H1 (cell line): Measurements from ENCODE around the gene NKX2-8. TPM values are rescaled to one million over a fixed set of nuclear protein-coding genes. Genes with fewer than 3 reads are reported as not detected.

Experiments used
- CTCF ChIA-PET: fragments of 300-600 bp; sonication (Branson Sonifier 250); formaldehyde crosslinking; loops from one replicate; lab custom pipeline; 2021; ENCODE audit not compliant: partially characterized antibody; lab: Charles Lee
- POLR2A ChIA-PET: fragments of 300-600 bp; sonication (Branson Sonifier 250); formaldehyde crosslinking; loops from one replicate; lab custom pipeline; 2021; ENCODE audit warnings: inconsistent platforms; ENCODE audit not compliant: partially characterized antibody; lab: Charles Lee
- DNase-seq, 2 experiments: peaks; one replicate each; pipeline versions ENCODE4 v3.0.0 to v3.0.0-alpha.2; 2010 to 2022; ENCODE audit warnings: low spot score in 2 of 2, low read depth in 1 of 2, mixed read lengths in 1 of 2
- FAIRE-seq: peaks from 2 replicates; lab custom pipeline; 2011; peaks lifted over from hg19 to GRCh38; lab: Jason Lieb, UNC
- H2AFZ ChIP-seq: 2 replicates; pipeline ENCODE4 v1.8.1; 2012; ENCODE audit warnings: low read length, inconsistent platforms
- H2AK5ac ChIP-seq: 2 replicates; pipeline ENCODE4 v1.6.1; 2013; ENCODE audit warnings: low read depth, low read length
- H2BK120ac ChIP-seq: replicated peaks from 2 replicates; pipeline ENCODE3; 2013; ENCODE audit warnings: low read depth, low read length, inconsistent platforms
- H2BK12ac ChIP-seq: 2 replicates; pipeline ENCODE4 v1.6.1; 2013; ENCODE audit warnings: low read depth, low read length
- H2BK15ac ChIP-seq: 2 replicates; pipeline ENCODE4 v1.6.1; 2013; ENCODE audit warnings: low read length
- H2BK20ac ChIP-seq: 2 replicates; pipeline ENCODE4 v1.6.1; 2013; ENCODE audit warnings: low read length
- H2BK5ac ChIP-seq: 2 replicates; pipeline ENCODE4 v1.6.1; 2013; ENCODE audit warnings: low read depth, low read length
- H3K14ac ChIP-seq: 2 replicates; pipeline ENCODE4 v1.6.1; 2013; ENCODE audit warnings: inconsistent platforms; ENCODE audit not compliant: insufficient read length
- H3K18ac ChIP-seq: 2 replicates; pipeline ENCODE4 v1.6.1; 2013; ENCODE audit warnings: low read length; ENCODE audit errors: extremely low read depth
- H3K23ac ChIP-seq: 2 replicates; pipeline ENCODE4 v1.6.1; 2013; ENCODE audit warnings: inconsistent platforms; ENCODE audit not compliant: insufficient read length
- H3K23me2 ChIP-seq: 2 replicates; pipeline ENCODE4 v1.6.1; 2013; ENCODE audit warnings: low read depth, low read length
- H3K27ac ChIP-seq: 2 replicates; pipeline ENCODE4 v1.6.1; 2011; ENCODE audit warnings: low read depth, low read length, inconsistent platforms
- H3K27me3 ChIP-seq, 4 experiments: replicated peaks in 1 of 4; 1 replicate in 1 of 4; 2 replicates in 3 of 4; pipeline versions ENCODE4 v1.6.1 to v1.8.1; 2011 to 2013; ENCODE audit warnings: low read length in 3 of 4, mild to moderate bottlenecking in 3 of 4, inconsistent platforms in 2 of 4, mixed read lengths in 2 of 4, moderate library complexity in 1 of 4; ENCODE audit not compliant: control insufficient read depth in 3 of 4, insufficient read depth in 3 of 4; ENCODE audit errors: extremely low read depth in 1 of 4
- H3K36me3 ChIP-seq, 4 experiments: 2 replicates each; pipeline versions ENCODE4 v1.6.1 to v1.8.1; 2011 to 2013; ENCODE audit warnings: mild to moderate bottlenecking in 4 of 4, low read length in 3 of 4, moderate library complexity in 2 of 4, control low read depth in 1 of 4, inconsistent platforms in 1 of 4; ENCODE audit not compliant: insufficient read depth in 4 of 4, control insufficient read depth in 2 of 4
- H3K4ac ChIP-seq: replicated peaks from 2 replicates; pipeline ENCODE3; 2013; ENCODE audit warnings: low read length, low read depth, mixed read lengths, inconsistent platforms; ENCODE audit not compliant: insufficient read length
- H3K4me1 ChIP-seq, 4 experiments: replicated peaks in 1 of 4; 1 replicate in 1 of 4; 2 replicates in 3 of 4; pipeline versions ENCODE4 v1.6.1 to v1.8.1; 2011 to 2013; ENCODE audit warnings: low read length in 3 of 4, inconsistent platforms in 2 of 4, mixed read lengths in 1 of 4; ENCODE audit not compliant: insufficient read depth in 4 of 4, control insufficient read depth in 3 of 4
- H3K4me2 ChIP-seq, 2 experiments: 2 replicates each; pipeline versions ENCODE4 v1.6.1 to v1.8.1; 2011 to 2013; ENCODE audit warnings: low read depth in 2 of 2, low read length in 2 of 2, control low read depth in 1 of 2, inconsistent platforms in 1 of 2, mild to moderate bottlenecking in 1 of 2; ENCODE audit not compliant: insufficient read depth in 1 of 2
- H3K4me3 ChIP-seq, 4 experiments: fragments of 200-600, 300-600 bp in 1 of 4; sonication (generic), shearing (Covaris generic), sonication (Bioruptor Twin) in 1 of 4; 2 replicates each; pipeline versions ENCODE4 v1.5.1 to v1.8.1; 2011 to 2016; ENCODE audit warnings: low read length in 4 of 4, low read depth in 3 of 4, control low read depth in 2 of 4, inconsistent platforms in 2 of 4, mild to moderate bottlenecking in 2 of 4, mixed read lengths in 1 of 4, moderate library complexity in 1 of 4; ENCODE audit not compliant: insufficient read depth in 2 of 4; ENCODE audit errors: extremely low read depth in 1 of 4
- H3K56ac ChIP-seq: replicated peaks from 2 replicates; pipeline ENCODE3; 2013; ENCODE audit warnings: low read depth, mild to moderate bottlenecking, mixed read lengths, low read length, inconsistent platforms; ENCODE audit not compliant: insufficient read length
- H3K79me1 ChIP-seq: 2 replicates; pipeline ENCODE4 v1.6.1; 2013; ENCODE audit warnings: low read depth, low read length, control low read depth
- H3K79me2 ChIP-seq, 2 experiments: 2 replicates each; pipeline versions ENCODE4 v1.6.1 to v1.8.1; 2012 to 2013; ENCODE audit warnings: low read length in 2 of 2, mild to moderate bottlenecking in 2 of 2, inconsistent platforms in 1 of 2; ENCODE audit not compliant: insufficient read depth in 2 of 2, control insufficient read depth in 1 of 2
- H3K9ac ChIP-seq, 4 experiments: replicated peaks in 1 of 4; 1 replicate in 1 of 4; 2 replicates in 3 of 4; pipeline versions ENCODE4 v1.6.1 to v1.8.1; 2011 to 2013; ENCODE audit warnings: low read depth in 3 of 4, low read length in 3 of 4, control low read depth in 2 of 4, mild to moderate bottlenecking in 2 of 4, moderate library complexity in 2 of 4, inconsistent platforms in 1 of 4; ENCODE audit errors: extremely low read depth in 1 of 4
- H3K9me3 ChIP-seq, 2 experiments: 2 replicates each; pipeline versions ENCODE4 v1.6.1 to v1.8.1; 2012 to 2013; ENCODE audit warnings: mild to moderate bottlenecking in 2 of 2, moderate library complexity in 2 of 2, control low read depth in 1 of 2, inconsistent platforms in 1 of 2, low read depth in 1 of 2, low read length in 1 of 2, mixed read lengths in 1 of 2; ENCODE audit not compliant: insufficient read depth in 2 of 2
- H4K20me1 ChIP-seq, 2 experiments: replicated peaks in 1 of 2; 2 replicates each; pipeline versions ENCODE3 to v1.8.1; 2011 to 2013; ENCODE audit warnings: inconsistent platforms in 2 of 2, low read length in 2 of 2, mild to moderate bottlenecking in 1 of 2; ENCODE audit not compliant: insufficient read depth in 2 of 2, control insufficient read depth in 1 of 2
- H4K5ac ChIP-seq: 2 replicates; pipeline ENCODE4 v1.6.1; 2013; ENCODE audit warnings: low read length, low read depth, mixed read lengths, inconsistent platforms; ENCODE audit not compliant: insufficient read length
- H4K8ac ChIP-seq: 2 replicates; pipeline ENCODE4 v1.8.0; 2013; ENCODE audit warnings: mild to moderate bottlenecking, moderate library complexity, low read length, inconsistent platforms; ENCODE audit not compliant: insufficient read depth; ENCODE audit errors: extremely low read depth
- H4K91ac ChIP-seq: replicated peaks from 2 replicates; pipeline ENCODE3; 2013; ENCODE audit warnings: low read length, mixed read lengths, inconsistent platforms; ENCODE audit not compliant: insufficient read length
- CTCF ChIP-seq, 3 experiments: IDR thresholded peaks; 1 replicate in 2 of 3; 2 replicates in 1 of 3; pipeline versions ENCODE4 v1.5.1 to v1.6.1; 2011; ENCODE audit warnings: low read length in 3 of 3, mild to moderate bottlenecking in 3 of 3, inconsistent platforms in 2 of 3, low read depth in 1 of 3, moderate library complexity in 1 of 3; ENCODE audit not compliant: insufficient read depth in 1 of 3; ENCODE audit errors: control extremely low read depth in 1 of 3
- KDM5A ChIP-seq: fragments of 200-600 bp; IDR thresholded peaks from 2 replicates; pipeline ENCODE4 v1.7.1; 2012; ENCODE audit warnings: mild to moderate bottlenecking, low read length, inconsistent platforms, mixed read lengths
- RAD21 ChIP-seq, 2 experiments: IDR thresholded peaks in 1 of 2; conservative IDR thresholded peaks in 1 of 2; 2 replicates each; pipeline ENCODE4 v1.6.1; 2011; ENCODE audit warnings: low read depth in 2 of 2, low read length in 2 of 2, improper control_type of control experiment in 1 of 2, inconsistent platforms in 1 of 2, mild to moderate bottlenecking in 1 of 2, moderate library complexity in 1 of 2
- SIN3A ChIP-seq, 2 experiments: IDR thresholded peaks in 1 of 2; conservative IDR thresholded peaks in 1 of 2; 2 replicates each; pipeline ENCODE4 v1.6.1; 2011 to 2012; ENCODE audit warnings: low read length in 2 of 2, improper control_type of control experiment in 1 of 2, low read depth in 1 of 2, mild to moderate bottlenecking in 1 of 2
- TCF12 ChIP-seq: IDR thresholded peaks from 2 replicates; pipeline ENCODE4 v1.6.1; 2011; ENCODE audit warnings: low read depth, mild to moderate bottlenecking, low read length
- WGBS, 2 experiments: shearing (Covaris generic) in 1 of 2; methylation state at CpG; one replicate each; pipeline versions ENCODE4 v1.1.6 to v1.1.7; 2013 to 2015; ENCODE audit warnings: low lambda C conversion rate in 2 of 2, mixed read lengths in 2 of 2, inconsistent platforms in 1 of 2, low coverage in 1 of 2, missing lambda C conversion rate in 1 of 2; ENCODE audit not compliant: insufficient replicate concordance in 2 of 2, insufficient coverage in 1 of 2, insufficient read length in 1 of 2; ENCODE audit errors: extremely low coverage in 1 of 2, missing lambda C conversion rate in 1 of 2; 5-methylcytosine and 5-hydroxymethylcytosine counted together
- polyA plus RNA-seq, 7 experiments: library from polyadenylated mRNA; depleted of rRNA in 3 of 7; stranded (reverse) in 5 of 7; unstranded in 2 of 7; fragments of >200 nt in 5 of 7; fragments of 200-250 nt in 2 of 7; gene quantifications; 1 replicate in 5 of 7; 2 replicates in 1 of 7; 4 replicates in 1 of 7; pipeline versions ENCODE4 v1.2.1 to v1.2.3, GENCODE V29; 2011 to 2013; ENCODE audit warnings: missing spikeins in 2 of 7, mixed read lengths in 2 of 7
- total RNA-seq: library from RNA; stranded (reverse); fragmentation: NEBNext Ultra II Directional; extraction: Animal tissue kit (Norgen Biotek cat#: 25700); gene quantifications from 2 replicates; pipeline ENCODE4 v1.2.1, GENCODE V29; 2021

NKX2-8 gene
- total and polyA plus RNA-seq, 2 of the 8 experiments (the other 6 are each of a cell fraction or from before 2014, with no cell fraction given): not detected

DNA sequence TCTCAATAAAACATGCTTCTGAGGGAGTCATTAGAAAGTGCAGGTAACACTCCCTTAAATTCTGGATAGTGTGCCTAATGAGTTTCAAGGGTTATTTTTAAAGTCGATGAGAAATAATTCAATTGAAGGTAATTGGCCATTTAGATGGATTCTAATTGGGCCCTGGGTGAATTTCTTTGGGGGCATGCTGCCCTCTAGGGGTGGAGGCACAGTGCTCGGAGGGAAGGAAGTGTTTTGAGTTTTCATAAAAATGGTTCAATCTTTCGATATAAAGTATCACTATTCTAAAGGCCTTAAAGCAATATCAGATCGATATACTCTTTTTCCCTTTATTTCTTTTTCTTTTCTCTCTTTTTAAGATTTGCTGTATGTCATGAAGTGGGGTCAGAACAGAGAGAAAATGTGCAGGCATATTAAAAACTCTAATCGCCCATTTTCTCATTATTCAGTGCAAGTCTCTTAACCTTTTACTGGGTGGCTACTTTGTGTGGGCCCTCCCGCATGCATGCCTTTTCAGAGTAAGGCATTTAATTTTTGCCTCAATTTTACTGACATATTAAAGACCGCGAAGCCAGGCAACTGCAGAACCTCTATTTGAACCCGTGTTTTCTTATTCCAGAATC, 25.5 kb downstream of the NKX2-8 start:
- no peak overlapping the region for H3K9ac ChIP-seq
- H2AK5ac ChIP-seq: no peak overlapping the region
- 72% methylated on average over 9 of the region's 9 CpGs; no CpG with 5 or more reads in 1 of the 2 experiments for WGBS, 2 experiments
- H2AFZ ChIP-seq: no peak overlapping the region
- H3K4ac ChIP-seq: no peak overlapping the region
- H3K23me2 ChIP-seq: no peaks in the 10 kb centered on the region
- H3K4me2 ChIP-seq: no peak overlapping the region
- no peaks in the 10 kb centered on the region for H3K9me3 ChIP-seq
- no peak overlapping the region for H4K91ac ChIP-seq
- no peak overlapping the region for H2BK15ac ChIP-seq
- no peak overlapping the region for H3K27ac ChIP-seq
- no peak overlapping the region for H2BK120ac ChIP-seq
- H3K36me3 ChIP-seq: no peaks in the 10 kb centered on the region
- no peaks in the 10 kb centered on the region for H3K79me2 ChIP-seq
- peaks cover 0 to 6% (median 4%) of the 10 kb centered on the region in 4 experiments; a peak in 2 of 7 replicates for H3K4me1 ChIP-seq
- TF ChIP-seq SIN3A (conservative IDR thresholded peaks at IDR 0.05 in 1 of 2, IDR thresholded peaks at IDR 0.05 in 1 of 2; ENCODE audit: low read depth in 1 of 2, low read length in 2 of 2) (no peak), TCF12 (no peak), RAD21 (IDR thresholded peaks at IDR 0.05 in 1 of 2, conservative IDR thresholded peaks at IDR 0.05 in 1 of 2; ENCODE audit: low read depth in 2 of 2, low read length in 2 of 2) (peak; percentile 59 to 72), KDM5A (no peak), CTCF (IDR thresholded peaks at IDR 0.05; ENCODE audit: control extremely low read depth in 1 of 3, insufficient read depth in 1 of 3, low read depth in 1 of 3, low read length in 3 of 3) (peak; percentile 63 to 73 (median 63))
- H4K5ac ChIP-seq: no peak overlapping the region
- no peaks in the 10 kb centered on the region for H3K79me1 ChIP-seq
- H2BK12ac ChIP-seq: no peak overlapping the region
- no peak overlapping the region for H3K23ac ChIP-seq
- FAIRE-seq (peak; percentile 88), DNase-seq (peak in 1 of 2 experiments; percentile 65)
- H3K18ac ChIP-seq: no peak overlapping the region
- H3K4me3 ChIP-seq: no peak overlapping the region
- no peak overlapping the region for H3K56ac ChIP-seq
- H4K20me1 ChIP-seq: no peaks in the 10 kb centered on the region
- H4K8ac ChIP-seq: no peak overlapping the region
- no peak overlapping the region for H2BK20ac ChIP-seq
- H3K14ac ChIP-seq: no peak overlapping the region
- POLR2A ChIA-PET: interaction anchor here (2.0 kb wide), 1 partner anchor 32 kb away, joined by 4 read pairs; no protein-coding TSS in a partner anchor
- H3K27me3 ChIP-seq: peaks cover 0 to 2% (median 0%) of the 10 kb centered on the region in 4 experiments; a peak in 2 of 7 replicates
- CTCF ChIA-PET: interaction anchor here (0.7 to 11.4 kb wide), 24 partner anchors 9 to 487 kb away, joined by 3 to 230 read pairs (median 6); partner anchors contain the start of genes NKX2-1 and NKX2-8
- H2BK5ac ChIP-seq: no peak overlapping the region
